Thyroid gland (tissue), 4 donors: ENCODE data around the gene TNIK.

Source experiments
- POLR2A ChIP-seq, 2 donors: fragments of 450-650 bp; IDR thresholded peaks; one replicate each; pipeline ENCODE4 v1.6.1; 2017; ENCODE audit warnings: antibody characterized with exemption in 2 of 2, mild to moderate bottlenecking in 2 of 2, moderate library complexity in 1 of 2
- TF ChIP-seq, protein P1 (sequence below), 6 experiments: fragments of 200-600 bp in 3 of 6; fragments of 450-650 bp in 3 of 6; sonication (generic) in 3 of 6; IDR thresholded peaks; one replicate each; pipeline ENCODE4 v1.5.1; 2016 to 2019; ENCODE audit warnings: antibody characterized with exemption in 6 of 6, mild to moderate bottlenecking in 2 of 6, inconsistent platforms in 1 of 6, moderate library complexity in 1 of 6

DNA sequence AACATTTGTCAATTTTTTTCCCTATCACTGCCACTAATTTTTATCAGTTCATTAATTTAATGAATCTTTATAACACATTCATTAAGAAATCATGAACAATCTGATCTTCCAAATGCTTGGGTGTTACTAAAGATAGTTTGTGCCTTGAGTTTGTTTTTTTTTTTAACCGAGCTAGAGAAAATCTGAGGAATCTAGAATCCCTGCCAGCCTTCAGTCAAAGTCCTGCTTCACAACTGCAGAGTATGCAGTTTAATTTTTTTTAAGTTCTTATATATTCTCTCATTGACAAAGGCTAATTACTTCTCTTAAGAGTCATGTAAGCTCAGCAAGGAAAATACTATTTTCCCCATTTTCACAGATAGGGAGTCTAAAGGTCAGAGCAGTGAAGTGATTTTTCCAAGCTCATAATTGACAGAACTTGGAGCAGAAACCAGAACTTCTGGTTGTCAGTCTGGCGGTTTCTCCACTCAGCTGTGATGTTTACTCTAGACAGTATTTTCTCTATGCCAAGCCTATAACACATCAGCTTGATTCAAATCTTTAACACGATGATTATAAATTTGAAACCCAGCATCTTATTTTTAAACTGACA, 55.7 kb downstream of the TNIK start:
- TF ChIP-seq, protein P1, sequence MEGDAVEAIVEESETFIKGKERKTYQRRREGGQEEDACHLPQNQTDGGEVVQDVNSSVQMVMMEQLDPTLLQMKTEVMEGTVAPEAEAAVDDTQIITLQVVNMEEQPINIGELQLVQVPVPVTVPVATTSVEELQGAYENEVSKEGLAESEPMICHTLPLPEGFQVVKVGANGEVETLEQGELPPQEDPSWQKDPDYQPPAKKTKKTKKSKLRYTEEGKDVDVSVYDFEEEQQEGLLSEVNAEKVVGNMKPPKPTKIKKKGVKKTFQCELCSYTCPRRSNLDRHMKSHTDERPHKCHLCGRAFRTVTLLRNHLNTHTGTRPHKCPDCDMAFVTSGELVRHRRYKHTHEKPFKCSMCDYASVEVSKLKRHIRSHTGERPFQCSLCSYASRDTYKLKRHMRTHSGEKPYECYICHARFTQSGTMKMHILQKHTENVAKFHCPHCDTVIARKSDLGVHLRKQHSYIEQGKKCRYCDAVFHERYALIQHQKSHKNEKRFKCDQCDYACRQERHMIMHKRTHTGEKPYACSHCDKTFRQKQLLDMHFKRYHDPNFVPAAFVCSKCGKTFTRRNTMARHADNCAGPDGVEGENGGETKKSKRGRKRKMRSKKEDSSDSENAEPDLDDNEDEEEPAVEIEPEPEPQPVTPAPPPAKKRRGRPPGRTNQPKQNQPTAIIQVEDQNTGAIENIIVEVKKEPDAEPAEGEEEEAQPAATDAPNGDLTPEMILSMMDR (IDR thresholded peaks at IDR 0.05): no peak
- no peak for TF ChIP-seq POLR2A (IDR thresholded peaks at IDR 0.05)
